Right renal cortex interstitium (tissue), 3 donors: ENCODE data around the gene DNAJC24. TPM values are rescaled to one million over a fixed set of nuclear protein-coding genes. Genes with fewer than 3 reads are reported as not detected.
"Not testable (repeated sequence)": the region's sequence is repeated elsewhere in the genome, so short reads cannot be mapped to it uniquely, and the experiment has no call there.

Source experiments
- DNase-seq, 3 donors: peaks; one replicate each; pipeline ENCODE4 v3.0.0-alpha.2; 2013; ENCODE audit warnings: low read depth in 3 of 3, low spot score in 2 of 3
- polyA plus RNA-seq, 3 donors: library from polyadenylated mRNA; unstranded; fragments of 120-200 nt; gene quantifications; one replicate each; pipeline ENCODE4 v1.2.1, GENCODE V29; 2013; ENCODE audit not compliant: insufficient read length in 3 of 3

DNAJC24 gene, protein sequence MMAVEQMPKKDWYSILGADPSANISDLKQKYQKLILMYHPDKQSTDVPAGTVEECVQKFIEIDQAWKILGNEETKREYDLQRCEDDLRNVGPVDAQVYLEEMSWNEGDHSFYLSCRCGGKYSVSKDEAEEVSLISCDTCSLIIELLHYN
- polyA plus RNA-seq, result 10 to 100 TPM; 21.1 to 22.9 (median 22.4) TPM

DNA sequence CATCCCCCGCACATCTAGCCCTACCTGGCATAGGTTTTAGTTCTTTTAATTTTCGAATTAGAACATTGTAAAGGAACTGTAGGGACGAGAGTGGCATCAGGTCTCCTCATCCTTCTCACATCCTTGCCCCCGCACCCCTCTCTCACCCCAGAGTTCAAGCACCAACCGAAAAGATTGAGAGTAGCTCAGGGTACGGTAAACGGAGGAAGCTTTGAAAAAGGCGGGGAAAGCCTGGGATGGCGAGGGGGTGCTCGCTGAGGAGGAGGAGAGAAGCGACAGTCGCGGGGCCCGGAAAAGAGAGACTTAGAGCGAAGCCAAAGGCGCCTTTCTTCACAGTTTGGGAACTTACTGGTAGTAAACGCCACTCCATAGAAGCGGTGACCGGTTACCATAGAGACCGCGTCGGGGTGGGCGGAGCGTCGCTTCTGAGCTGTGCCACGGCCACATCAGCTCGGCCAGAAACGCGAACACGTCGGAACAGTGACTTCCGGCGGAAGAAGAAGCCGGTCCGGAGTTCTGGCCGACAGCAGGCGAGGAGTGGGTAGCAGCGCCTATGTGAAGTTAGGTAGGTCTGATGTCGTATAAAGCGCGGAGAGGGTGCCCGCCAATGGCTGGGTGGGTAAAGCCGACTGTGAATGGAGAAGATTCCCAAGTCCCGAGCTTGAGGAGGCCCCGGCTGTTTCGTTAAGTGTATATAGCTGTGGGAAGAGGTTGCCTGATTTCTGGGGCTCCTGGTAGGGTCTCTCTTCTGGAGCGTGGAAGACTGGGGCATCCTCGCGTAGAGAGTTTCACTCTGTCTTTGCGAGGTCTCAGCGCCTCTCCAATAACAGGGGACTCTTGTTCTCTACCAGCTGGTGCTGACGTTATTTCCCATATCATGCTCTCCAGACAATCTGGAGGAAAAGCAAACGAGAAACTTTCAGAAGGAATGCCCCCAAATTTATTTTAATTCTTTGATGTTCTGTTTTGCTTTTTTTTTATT, at the start of gene DNAJC24, which contains the start of gene DCDC1:
Gene DNAJC24 (plus strand): TSS at position 513 of the 982 bp plus-strand sequence. CDS start 889 bp downstream, outside the sequence.
Gene DCDC1 (minus strand): TSS at position 392 of the 982 bp plus-strand sequence. CDS start 41,459 bp downstream, outside the sequence.
- DNase-seq, result peak; percentile 86 to 88 (median 87)

DNA sequence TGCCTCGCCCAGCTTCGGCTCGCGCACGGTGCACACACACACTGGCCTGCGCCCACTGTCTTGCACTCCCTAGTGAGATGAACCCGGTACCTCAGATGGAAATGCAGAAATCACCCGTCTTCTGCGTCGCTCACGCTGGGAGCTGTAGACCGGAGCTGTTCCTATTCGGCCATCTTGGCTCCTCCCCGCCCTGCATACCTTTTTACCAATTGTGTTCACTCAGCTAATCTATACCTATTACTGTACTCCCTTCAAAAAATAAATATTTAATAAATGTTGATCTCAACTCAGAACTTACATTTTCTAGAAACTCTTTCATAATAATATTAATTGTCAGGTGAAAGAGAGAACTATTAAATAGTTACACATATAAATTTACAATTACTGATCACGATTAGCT, 48.2 kb upstream of the DNAJC24 start:
- not testable (repeated sequence) for DNase-seq

DNA sequence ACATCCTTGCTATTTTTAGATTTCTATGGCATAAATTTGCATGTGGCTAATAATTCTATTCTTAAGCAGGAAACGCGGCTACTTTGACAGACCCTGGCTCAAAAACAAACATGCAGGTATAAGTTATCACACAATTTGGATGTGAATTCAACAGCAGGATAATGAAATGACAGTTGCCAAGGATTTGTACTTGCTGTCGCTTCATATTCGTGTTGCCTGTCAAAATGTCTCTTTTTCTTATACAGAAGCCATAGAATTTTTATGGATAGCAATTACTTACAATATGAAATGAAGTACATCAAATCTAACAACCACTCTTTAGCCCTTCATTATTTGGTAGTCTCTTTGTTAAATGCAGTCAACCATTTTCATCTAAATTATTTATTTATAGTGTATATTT, 46.5 kb upstream of the DNAJC24 start:
- DNase-seq, result no peak

DNA sequence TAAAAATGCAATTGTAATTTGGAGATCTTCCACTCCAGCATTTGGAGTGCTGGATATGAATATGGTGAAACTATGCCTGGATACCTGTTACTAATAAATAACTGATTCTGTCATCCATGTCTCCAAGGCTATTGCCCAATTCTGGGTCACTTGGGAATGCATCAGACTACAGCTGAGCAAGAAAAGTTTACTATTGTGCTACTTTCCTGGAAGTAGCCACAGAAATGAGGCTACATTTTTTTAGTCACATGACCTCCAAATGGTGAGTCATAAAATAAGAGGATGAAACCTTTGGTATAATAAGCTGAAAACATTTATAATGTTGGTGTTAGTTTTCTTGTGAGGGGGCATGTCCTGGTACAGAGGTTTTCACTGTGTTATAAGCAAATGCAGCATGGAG, 44.5 kb upstream of the DNAJC24 start:
- DNase-seq, result no peak

DNA sequence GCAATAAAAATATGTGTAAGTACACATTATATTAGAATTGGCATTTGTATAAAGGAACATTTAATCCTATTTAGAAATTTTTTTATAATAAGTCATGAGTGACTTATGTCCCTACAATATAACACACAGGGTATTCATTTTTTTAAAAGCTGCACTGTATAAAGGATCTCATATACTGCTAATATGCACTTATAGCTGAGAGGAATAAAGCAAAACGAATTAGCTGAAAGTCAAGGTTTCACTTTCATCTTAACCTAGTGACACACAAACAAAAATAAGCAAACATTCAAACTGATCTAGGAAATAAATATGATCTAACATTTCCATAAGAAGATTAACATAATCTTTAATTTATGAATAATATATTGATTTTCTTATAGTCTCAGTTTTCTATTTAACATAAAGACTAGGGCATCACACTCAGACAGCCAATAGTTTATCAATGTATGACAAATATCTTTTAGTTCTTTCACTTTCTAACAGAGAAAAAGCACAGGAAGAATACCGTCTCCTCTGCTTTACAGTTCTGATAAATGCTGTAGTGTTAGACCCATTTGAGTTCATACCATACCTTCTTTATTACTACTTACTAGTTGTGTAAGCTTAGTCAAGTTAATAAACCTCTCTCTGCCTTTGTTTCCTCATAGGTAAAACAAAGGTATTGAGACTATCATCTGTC, 43.1 kb upstream of the DNAJC24 start:
- DNase-seq, result no peak

DNA sequence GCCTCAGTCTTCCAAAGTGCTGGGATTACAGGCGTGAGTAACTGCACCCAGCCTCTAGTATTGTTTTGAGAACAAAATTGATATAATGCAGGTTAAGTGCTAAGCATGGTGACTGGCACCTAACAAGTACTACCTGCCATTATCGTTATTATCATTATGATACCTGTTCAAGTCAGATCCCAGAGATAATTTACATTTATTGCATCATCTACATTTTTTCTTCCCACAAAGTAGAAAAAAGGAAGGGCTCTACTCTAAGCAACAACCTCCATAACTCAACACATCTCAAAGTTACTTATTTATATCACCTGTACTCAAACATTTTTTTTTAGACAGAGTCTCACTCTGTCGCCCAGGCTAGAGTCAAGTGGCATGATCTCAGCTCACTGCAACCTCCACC, 42.2 kb upstream of the DNAJC24 start:
- no peak for DNase-seq

DNA sequence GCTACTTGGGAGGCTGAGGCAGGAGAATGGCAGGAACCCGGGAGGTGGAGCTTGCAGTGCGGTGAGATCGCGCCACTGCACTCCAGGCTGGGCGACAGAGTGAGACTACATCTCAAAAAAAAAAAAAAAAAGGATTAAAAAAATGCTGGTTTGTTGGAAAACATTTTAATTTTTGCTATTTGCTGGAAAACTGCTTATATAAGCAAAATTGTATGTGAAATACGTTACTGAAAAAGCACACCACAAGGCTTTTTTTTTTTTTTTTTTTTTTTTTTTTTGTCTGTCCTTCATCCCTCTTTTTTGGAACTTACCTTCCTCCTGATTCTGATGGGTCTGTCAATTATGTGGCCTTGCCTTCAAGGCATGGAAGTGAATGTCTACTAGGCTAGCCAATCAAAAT, 41.0 kb upstream of the DNAJC24 start:
- no peak for DNase-seq

DNA sequence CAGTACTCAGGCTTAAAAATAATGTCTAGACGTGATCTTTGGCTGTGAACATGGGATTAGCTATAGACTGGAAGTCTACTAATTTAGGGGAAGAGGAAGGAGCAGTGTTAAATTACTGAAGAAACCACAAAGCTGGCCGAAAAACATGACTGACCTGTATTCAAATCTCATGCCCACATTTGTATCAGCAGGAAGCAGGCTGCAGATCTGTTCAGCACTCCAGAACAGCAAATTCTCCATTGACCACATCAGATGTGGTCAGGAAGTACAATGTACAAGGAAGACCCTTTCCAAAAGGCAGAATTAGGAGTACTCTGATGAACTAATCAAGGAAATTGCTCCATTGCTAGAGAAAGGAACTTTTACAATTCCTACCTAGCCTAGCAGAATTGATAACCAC, 31.9 kb upstream of the DNAJC24 start:
- DNase-seq, result no peak

DNA sequence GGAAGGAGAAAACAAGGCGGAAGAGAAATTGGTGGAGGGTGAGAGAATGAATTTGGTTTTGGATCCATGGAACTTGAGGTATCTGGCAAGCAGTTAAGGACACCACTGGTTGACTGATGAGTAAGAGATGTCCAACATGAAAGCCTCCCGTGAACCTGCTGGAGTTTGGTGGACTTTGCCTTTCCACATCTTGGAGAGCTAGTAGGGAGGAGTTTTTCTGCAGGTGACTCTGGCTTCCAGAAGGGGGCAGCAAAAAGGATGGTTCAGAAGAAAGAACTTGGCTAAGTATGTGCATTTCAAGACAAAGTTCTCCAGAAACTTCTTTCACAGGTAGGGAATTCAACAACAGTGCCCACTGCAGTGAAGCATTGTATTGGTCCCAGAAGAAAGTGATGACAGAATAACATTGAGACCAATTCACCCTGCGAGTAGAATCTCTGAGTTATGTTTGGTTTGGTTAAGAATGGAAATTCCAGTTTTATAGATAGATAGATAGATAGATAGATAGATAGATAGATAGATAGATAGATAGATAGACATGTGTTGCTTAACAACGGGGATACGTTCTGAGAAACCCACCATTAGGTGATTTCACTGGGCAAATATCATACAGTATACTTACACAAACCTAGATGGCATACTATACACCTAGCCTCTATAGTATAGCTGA, 28.6 kb upstream of the DNAJC24 start:
- DNase-seq, result no peak

DNA sequence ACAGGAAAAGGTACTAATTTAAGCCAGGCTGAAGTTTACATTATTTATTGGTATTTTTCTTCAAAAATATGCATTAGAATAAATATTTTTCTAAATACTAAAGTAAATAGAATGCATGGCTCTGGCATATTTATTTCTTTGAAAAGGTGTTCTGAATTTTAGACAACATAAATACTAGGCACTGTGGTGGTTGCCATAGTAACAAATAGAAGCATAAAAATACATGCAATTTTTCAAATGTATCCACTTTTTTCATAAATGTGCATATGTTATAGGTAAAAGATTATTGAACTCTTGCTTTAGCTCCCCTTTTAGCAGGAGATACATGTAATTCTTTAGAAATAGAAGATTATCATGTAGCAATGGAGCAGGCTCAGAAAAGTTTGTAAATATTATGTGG, 18.5 kb upstream of the DNAJC24 start:
- DNase-seq, result no peak

DNA sequence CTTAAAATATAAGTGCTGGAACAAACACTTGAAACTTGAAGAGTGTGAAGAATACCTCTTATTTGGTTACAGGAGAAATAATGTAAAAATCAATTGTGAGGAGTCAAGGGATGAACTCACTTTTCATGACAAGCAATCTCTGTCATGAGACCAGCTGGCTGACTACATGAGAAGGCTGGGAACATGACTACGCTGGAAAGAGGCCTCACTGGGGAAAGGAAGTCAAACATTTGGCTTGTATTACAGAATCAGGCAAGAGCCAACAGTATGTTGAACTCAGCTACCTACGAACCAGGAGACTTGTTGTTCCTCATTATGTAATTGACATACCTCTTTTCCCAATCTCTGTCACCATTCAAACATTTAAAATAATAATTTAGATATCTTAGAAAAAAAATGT, 14.5 kb upstream of the DNAJC24 start:
- no peak for DNase-seq

DNA sequence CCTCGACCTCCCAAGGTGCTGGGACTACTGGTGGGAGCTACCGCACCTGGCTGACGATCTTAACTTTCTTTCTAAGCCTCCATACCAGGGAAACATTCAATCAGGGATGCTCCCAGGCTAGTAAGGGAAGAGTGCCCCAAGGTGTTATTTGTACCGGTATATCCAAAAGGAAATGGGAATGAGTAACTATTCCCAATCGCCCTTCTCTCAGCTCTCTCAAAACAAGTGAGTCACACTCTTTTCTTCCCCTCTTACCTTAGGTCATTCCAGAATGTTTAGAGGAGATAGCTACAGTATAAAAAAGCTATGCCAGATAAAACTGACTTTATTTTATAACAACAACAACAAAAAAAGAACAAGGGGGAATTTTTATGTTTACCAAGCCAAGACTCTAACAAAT, 13.8 kb upstream of the DNAJC24 start:
- no peak for DNase-seq

DNA sequence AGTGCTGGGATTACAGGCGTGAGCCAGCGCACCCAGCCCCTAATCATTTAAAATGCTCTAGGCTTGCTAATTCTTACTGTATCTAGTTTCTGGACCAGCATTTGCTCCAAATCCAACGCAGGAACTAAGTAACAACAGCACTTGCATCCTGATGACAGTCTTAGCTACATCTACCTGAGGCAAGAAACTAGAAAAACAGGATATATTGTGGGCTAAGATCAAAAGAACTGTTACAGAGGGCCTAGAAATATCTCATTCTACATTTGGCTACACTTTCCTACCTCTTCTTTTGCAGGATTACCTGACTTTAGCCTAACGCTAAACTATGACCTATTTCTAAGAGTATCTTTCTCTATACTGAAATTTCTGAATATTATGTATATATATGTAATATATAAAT, 7.9 kb upstream of the DNAJC24 start:
- DNase-seq, result no peak

DNA sequence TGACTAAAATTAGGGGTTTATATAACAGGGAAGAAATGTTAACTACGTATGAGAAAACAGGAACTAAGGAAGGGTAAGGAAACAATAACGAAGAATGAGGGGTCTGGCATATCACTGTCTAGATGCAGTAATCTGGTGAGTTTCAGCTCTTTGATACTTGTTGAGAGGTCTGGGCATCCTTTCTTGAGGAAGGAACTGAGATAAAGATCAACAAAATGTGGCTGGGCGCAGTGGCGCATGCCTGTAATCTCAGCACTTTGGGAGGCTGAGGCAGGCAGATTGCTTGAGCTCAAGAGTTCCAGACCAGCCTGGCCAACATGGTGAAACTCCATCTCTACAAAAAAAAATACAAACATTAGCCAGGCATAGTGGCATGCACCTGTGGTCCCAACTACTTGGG, 2.9 kb upstream of the DNAJC24 start:
- DNase-seq, result no peak

DNA sequence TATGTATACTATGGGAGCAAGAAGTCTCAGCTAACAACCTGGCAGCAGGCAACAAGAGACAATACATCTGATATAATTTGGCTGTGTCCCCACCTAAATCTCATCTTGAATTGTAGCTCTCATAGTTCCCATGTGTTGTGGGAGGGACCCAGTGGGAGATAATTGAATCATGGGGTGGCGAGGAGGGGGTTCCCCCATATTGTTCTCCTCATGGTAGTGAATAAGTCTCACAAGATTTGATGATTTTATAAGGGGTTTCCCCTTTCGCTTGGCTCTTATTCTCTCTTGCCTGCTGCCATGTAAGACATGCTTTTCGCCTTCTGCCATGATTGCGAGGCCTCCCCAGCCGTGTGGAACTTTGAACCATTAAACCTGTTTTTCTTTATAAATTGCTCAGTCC, 6.2 kb downstream of the DNAJC24 start:
- no peak for DNase-seq

DNA sequence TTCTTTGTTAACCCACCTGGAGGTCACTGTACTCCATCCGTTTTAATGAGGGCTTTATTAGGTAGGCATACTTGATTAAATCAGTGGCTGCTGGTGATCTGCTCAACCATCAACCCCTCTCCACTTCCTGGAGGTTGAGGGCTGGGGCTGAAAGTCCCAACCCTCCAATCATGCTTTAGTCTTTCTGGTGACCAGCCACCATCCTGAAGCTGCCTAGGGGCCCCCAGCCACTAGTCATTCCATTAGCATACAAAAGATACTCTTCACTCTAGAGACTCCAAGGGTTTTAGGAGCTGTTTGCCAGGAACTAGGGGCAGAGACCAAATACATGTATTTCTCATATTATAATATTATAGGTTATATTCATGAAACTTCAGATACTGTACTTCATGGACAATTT, 13.5 kb downstream of the DNAJC24 start:
- DNase-seq, result no peak

DNA sequence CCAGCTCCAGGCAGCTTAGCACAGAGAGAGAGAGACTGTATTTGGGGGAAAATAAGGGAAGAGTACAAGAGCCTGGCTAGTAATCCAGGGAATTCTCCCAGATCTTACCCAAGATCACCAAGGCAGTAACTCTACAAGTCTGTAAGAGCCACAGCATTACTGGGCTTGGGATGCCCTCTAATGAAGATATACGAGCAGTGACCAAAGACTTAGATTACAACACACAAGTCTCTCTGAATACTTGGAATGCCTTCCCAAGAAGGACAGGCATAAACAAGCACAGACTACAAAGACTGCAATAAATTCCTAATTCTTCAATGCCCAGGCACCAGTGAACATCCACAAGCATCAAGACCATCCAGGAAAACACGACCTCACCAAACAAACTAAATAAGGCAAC, 17.7 kb downstream of the DNAJC24 start:
- no peak for DNase-seq

DNA sequence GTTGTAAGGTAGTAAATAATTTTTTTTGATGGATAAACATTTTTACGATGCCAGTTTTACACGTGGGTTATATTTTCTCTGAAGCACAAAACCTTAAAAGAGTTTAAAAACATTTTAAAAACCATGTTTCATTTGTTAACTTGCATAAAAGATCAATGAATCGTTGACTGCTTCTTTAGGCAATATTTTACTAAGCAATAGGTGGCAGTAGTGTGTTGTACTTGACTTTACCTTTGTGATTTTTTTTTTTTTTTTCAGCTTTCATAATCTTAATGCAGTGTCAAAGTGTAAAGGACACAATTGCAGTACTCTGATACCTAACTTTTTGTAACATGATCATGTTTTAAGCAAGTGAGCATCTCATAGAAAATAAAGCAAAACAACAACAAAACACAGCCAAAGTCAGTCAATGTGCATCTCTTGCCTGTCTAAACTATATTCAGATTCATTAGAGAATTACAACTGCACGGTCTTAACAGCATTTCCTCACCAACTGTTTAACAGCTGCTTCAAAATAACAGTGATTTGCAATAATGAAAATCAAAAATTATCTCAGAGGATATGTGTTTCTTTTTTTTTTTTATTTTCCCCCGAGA, 27.7 kb downstream of the DNAJC24 start:
- no peak for DNase-seq

DNA sequence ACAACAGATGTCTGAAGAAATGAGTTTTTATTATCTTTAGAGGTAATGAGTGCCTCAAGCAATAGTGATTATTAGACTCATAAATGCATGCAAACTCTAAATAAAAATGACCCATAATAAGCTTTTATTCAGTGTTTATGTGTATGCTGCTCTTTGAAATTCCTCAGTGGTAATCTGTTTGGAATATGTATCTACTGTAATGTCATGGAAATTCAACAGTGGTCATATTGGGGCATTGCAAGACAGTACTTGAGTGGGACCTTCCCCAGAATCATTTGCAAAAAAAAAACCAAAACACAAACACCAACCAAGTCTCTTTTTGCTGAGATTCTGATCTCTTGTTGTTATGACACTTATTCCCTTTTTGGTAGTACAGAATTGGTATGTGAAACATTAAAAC, 35.0 kb downstream of the DNAJC24 start:
- DNase-seq, result no peak

DNA sequence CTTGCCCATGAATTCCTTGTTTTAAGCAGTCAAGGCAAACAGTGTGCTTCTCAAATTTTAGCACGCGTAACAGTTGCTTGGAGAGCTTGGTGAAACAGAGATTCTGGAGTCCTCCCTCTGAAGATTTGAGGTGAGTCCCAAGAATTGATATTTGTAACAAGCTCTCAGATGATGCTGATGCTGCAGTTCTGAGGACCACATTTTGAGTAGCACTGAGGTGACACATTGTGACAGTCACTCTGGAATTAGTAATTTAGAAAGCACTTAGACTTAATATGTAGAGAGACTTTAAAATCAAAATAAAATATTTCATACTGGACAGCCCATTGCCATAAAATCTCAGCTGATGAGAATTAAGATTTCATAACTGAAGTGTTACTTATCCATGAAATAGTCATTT, 38.5 kb downstream of the DNAJC24 start:
- no peak for DNase-seq
